Smooth muscle cell of the brain vasculature (primary cell): ENCODE data around the gene ABCG1.

Experiments used
- DNase-seq: peaks from one replicate; pipeline ENCODE4 v3.0.0-alpha.2; 2012; ENCODE audit warnings: low read depth, low spot score

Gene ABCG1

DNA sequence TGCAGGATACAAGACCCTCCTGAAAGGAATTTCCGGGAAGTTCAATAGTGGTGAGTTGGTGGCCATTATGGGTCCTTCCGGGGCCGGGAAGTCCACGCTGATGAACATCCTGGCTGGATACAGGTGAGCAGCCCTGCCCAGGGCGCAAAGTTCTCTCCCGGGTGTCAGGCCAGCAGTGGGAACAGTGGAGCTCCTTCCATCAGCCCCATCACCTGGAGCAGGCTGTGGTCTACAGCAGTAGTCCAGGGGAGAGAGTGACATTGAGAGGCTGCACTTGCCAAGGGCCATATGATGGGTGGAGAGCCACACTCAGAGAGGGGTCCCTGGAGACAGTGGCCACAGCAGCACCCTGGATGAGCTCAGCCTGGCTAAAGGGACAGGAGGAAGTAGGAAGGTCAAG lies 52.1 kb downstream of the ABCG1 start:
- DNase-seq, result no peak

DNA sequence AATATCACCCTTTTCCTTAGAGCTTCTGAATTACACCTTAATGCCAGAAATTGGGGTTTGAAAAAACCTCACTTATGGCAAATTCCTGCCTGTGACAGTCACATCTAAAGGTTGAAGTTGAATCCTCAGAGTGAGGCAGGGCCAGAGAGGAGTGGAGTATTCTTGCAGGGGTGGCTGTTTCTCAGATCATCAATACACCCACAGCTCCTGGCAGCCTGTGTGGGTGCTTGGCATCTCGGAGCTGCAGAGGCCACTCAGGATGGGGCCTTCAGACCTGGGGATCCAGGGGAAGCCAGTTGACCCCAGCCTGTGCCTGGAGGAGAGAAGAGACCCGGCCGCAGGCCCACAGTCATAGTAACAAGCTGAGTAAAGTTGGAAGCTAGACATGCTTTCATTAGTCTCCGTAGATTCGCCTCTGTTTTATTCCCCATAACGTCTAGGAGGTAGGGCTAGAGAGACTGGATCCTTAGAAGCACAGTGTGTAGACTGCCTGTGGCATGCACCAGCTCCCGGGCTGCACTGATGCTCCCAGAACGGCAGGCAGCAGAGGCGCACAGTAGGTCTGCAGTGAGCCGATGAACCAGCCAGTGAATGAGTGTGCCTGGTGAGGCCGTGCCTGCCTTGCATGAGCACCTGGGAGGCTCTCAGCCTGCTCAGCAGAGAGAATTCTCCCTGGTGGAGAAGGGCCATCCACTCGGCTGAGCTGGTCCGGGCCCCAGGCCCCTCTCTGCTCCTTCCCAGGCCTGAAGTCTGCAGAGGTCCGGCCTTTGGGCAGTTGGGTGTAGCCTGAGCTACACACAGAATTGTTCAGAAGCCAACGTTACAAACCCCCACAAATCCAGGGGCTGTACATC lies 53.4 kb downstream of the ABCG1 start:
- no peak for DNase-seq

- DNase-seq, result no peak
Observed at GRCh38 chr21:42272984-42273600, 54.2 kb downstream of the ABCG1 start.

DNA sequence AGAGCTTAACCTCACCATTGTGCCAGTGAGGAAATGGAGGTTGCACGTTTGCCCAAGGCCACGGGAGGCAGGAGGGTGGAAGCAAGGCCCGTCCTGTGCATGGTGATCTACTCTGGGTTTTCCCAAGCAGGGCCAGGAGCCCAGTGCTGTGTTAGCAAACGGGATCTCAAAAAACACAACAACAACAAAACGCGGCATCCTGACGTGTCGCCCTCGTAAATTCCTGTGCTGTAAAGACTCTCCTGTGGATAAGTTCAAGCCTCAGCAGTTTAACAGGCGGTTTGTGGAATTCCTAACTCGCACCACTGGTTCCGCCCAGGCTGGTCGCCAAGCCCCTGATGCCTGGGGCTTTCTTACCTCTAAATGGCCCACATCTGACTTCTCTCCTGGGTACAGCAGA lies 57.1 kb downstream of the ABCG1 start:
- DNase-seq, result no peak

DNA sequence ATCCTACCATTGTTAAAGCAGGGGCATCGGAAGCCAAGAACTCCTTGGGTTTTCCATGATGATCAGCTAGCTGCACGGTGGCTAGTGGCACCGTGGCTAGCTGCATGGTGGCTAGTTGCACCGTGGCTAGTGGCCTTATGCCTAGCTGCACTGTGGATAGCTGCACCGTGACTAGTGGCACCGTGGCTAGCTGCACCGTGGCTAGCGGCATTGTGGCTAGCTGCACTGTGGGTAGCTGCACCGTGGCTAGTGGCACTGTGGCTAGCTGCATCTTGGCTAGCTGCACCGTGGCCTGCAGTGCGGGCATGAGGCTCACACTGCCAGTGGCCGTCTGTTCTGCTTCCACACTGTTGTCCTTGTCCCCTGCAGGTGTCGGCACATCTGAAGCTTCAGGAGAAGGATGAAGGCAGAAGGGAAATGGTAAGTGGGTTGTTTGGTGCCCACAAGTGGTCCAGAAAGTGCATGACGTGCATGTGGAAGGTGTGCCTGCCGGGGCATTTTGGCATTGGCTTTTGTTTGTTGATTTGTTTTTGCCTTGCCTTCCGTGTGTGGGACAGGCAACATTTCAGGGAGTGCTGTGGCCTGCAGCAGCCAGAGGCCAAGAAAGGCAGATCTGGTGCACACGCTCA lies 57.7 kb downstream of the ABCG1 start:
- DNase-seq, result no peak

DNA sequence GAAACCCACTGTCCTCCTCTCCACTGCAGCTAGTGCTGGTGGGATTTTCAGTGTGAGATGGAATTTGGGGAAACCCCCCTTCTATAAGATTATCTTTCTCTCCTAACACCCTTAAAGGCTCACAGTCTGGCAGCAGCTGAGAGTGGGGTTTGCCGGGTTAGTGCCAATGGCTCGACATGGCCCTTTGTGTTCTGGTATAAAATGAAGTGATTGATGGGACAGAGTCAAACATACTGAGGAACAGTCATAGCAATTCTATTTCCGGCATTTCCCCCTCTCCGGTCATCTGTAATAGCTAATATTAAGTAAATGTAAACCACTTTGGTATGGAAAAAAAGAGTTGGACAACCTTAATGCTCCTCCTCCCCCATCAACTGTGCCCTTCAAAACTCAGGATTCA lies 58.7 kb downstream of the ABCG1 start:
- no peak for DNase-seq

- no peak for DNase-seq
Observed at GRCh38 chr21:42278451-42279149, 59.7 kb downstream of the ABCG1 start.

GRCh38 chr21:42279341-42279871 lies 60.5 kb downstream of the ABCG1 start:
- DNase-seq, result no peak

DNA sequence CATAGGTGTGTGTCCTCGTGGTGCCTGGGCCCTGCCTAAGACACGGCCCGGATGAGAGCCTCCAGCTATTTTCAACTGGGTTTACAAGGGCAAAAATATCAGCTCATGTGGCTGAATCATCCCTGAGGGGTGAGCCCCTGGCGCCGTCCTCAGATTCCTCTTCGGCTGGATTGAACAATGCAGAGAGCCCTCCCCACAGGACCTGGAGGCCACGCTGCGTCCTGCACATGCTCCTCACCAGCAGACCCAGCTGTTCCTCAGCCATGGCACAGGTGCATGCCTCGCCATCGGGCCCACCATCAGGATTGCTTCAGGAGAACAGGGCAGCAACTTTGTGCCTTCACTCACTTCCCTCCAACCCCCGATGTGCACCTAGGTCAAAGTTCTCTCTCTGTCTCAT lies 60.9 kb downstream of the ABCG1 start:
- no peak for DNase-seq

- no peak for DNase-seq
Observed at GRCh38 chr21:42280356-42281180, 61.6 kb downstream of the ABCG1 start.

GRCh38 chr21:42281181-42281680 lies 62.3 kb downstream of the ABCG1 start:
- no peak for DNase-seq

- DNase-seq, result no peak
Observed at GRCh38 chr21:42282021-42282420, 63.1 kb downstream of the ABCG1 start.

GRCh38 chr21:42282715-42283114 lies 63.8 kb downstream of the ABCG1 start:
- DNase-seq, result no peak

DNA sequence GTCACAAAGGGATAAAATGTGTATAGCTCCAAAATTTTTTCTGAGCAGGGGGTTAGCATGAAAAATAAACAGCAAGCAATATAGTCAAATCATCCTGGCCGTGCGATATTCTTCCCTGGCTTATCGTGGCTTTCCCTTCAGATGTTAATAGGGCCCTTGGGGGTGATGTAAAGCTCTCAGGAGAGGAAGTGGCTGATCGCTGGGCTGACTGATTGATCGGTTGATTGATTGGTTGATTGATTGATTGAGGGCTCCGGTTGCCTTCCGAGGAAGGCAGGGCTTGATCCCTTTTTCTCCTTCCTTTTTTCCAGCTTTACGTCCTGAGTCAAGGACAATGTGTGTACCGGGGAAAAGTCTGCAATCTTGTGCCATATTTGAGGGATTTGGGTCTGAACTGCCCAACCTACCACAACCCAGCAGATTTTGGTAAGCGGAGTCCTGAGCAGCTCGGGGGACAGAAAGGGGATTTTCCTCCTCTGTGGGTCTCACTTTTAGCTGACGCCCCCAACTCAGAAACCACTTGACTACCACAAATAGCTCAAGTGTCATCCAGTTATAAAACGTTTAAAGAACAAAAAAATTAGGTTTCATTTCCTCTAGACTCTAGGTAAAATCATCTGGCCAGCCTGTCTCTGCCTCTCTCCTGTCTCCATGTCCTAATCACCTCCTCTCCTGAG lies 66.8 kb downstream of the ABCG1 start:
- no peak for DNase-seq

DNA sequence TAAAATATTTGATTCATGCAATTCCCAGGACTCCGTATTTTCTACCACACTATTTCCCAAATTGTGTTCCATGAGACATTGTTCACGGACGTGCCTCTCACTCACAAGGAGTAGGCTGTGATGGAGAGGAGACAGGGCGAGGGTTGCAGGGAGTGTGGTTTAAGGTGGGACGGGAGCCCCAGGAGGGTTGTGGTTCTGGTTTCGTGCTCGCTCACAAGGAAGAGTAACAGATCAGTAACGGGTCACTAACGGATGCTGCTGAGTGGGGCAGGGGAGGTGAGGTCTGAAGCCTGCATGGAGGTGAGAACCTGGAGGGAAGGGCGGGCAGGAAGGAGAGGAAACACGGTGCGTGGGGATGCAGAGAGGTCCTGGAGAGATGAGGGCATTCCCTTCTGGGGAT lies 67.5 kb downstream of the ABCG1 start:
- no peak for DNase-seq

- no peak for DNase-seq
Observed at GRCh38 chr21:42287193-42288083, 68.5 kb downstream of the ABCG1 start.

DNA sequence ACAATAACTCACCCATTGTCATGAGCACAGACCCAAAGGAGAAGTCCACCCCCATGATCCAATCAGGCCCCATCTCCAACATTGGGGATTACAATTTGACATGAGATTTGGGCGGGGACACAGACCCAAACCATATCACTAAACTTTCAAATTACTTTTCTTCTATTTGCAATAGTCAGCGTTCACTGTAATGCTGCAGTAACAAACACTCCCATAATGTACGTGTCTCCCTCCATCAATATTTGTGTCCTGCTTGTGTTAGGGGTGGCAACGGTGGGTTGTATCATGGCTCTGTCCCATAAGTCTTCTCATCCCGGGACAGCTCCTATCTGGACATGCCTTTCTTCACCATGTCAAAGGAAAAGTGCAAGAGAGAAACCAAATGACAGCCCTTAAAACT lies 70.0 kb downstream of the ABCG1 start:
- no peak for DNase-seq

- no peak for DNase-seq
Observed at GRCh38 chr21:42289926-42290325, 71.0 kb downstream of the ABCG1 start.

DNA sequence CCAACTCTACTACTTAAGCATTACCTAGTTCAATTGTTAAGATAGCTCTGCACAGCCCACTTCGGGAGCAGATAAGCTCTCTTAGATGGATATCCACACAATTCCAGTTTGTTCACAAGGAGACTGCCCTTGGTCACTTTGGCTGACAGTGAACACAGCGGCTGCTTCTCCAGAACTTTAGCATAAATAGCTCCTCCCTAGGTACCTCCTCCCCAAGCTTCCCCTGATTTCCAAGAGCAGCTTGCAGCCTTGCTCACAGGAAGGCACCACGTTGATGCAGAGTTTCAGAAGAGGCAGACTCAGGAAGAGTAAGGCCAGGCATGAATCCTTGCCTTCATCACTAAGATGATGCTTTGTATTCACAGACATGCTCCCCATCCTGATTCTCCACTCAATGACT lies 71.6 kb downstream of the ABCG1 start:
- no peak for DNase-seq
